ENCODE results near the gene GPHN. TPM values are rescaled to one million over a fixed set of nuclear protein-coding genes. Genes with fewer than 3 reads are reported as not detected.

Gene GPHN
- total RNA-seq, 4 donors from 2014 or later: 16.7 to 34.8 (median 27.0) TPM

- Histone ChIP-seq H3K9me3 (no peaks in the 10 kb centered on the region), H3K4me3 (no peak overlapping the region), H3K36me3 (no peaks in the 10 kb centered on the region), H3K27me3 (no peaks in the 10 kb centered on the region), H3K4me1 (no peaks in the 10 kb centered on the region), H3K27ac (no peak overlapping the region)
- TF ChIP-seq EP300 (IDR thresholded peaks at IDR 0.05) (no peak), POLR2A (IDR thresholded peaks at IDR 0.05) (no peak), POLR2AphosphoS5 (IDR thresholded peaks at IDR 0.05) (no peak), CTCF (IDR thresholded peaks at IDR 0.05) (no peak)
- no peak for DNase-seq (ENCODE audit: low spot score in 2 of 2)
- 98% methylated on average over 1 of the region's 1 CpG for WGBS
These were observed 402.4 kb downstream of the GPHN start for GRCh38 chr14:66910311-66910840.

DNA sequence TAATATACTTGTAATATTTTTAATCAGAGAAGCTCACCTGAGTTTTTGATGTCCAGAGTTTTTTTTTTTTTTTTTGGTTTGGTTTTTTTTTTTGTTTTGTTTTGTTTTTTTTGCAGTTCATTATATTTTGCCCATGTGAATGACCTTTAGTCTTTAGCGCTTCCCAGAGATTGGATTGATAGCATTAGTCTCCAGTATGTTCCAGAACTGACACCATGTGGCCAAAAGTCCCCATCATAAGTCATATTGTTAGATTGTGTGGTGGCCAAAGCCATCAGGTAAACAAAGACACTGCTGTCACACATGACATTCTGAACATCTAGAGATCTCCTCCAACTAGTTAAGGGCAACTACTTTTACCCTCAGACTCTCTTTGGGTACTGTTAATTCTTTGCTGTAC lies 408.5 kb downstream of the GPHN start:
- Histone ChIP-seq H3K36me3 (peaks cover 11% of the 10 kb centered on the region), H3K9me3 (peaks cover 3% of the 10 kb centered on the region), H3K27ac (no peak overlapping the region), H3K4me3 (no peak overlapping the region), H3K27me3 (no peaks in the 10 kb centered on the region), H3K4me1 (no peaks in the 10 kb centered on the region)
- WGBS: 95% methylated on average over 1 of the region's 1 CpG
- DNase-seq (ENCODE audit: low spot score in 2 of 2): no peak
- TF ChIP-seq POLR2A (IDR thresholded peaks at IDR 0.05) (no peak), POLR2AphosphoS5 (IDR thresholded peaks at IDR 0.05) (no peak), CTCF (IDR thresholded peaks at IDR 0.05) (no peak), EP300 (IDR thresholded peaks at IDR 0.05) (no peak)

GRCh38 chr14:66918527-66918926 lies 410.6 kb downstream of the GPHN start:
- no peak for DNase-seq (ENCODE audit: low spot score in 2 of 2)
- H3K27me3 ChIP-seq: no peaks in the 10 kb centered on the region
- H3K9me3 ChIP-seq: peaks cover 3% of the 10 kb centered on the region
- TF ChIP-seq POLR2A (IDR thresholded peaks at IDR 0.05): no peak
- TF ChIP-seq CTCF (IDR thresholded peaks at IDR 0.05): no peak
- no peak for TF ChIP-seq EP300 (IDR thresholded peaks at IDR 0.05)
- TF ChIP-seq POLR2AphosphoS5 (IDR thresholded peaks at IDR 0.05): no peak
- no peak overlapping the region for H3K4me3 ChIP-seq
- no peak overlapping the region for H3K27ac ChIP-seq
- 92% methylated on average over 5 of the region's 5 CpGs for WGBS
- no peaks in the 10 kb centered on the region for H3K4me1 ChIP-seq
- H3K36me3 ChIP-seq: peaks cover 24% of the 10 kb centered on the region

DNA sequence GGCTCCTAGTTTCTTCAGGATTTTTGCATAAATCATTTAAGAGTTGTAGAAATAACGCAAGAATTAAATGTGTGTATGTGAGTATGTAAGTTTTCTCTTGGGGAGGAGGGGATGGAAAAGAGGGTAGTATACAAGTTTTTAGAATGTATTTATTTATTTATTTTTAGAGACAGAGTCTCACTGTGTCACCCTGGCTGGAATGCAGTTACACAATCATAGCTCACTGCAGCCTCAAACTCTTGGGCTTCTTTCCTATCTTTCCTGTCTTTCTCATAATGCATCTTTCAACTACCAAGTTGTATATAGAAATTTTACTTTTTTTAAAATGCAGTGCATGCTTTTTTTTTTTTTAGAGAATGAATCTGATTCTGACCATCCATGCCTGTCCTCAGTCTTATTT lies 412.2 kb downstream of the GPHN start:
- Histone ChIP-seq H3K4me1 (no peaks in the 10 kb centered on the region), H3K27ac (no peak overlapping the region), H3K27me3 (no peaks in the 10 kb centered on the region), H3K9me3 (peaks cover 3% of the 10 kb centered on the region), H3K4me3 (no peak overlapping the region), H3K36me3 (peaks cover 25% of the 10 kb centered on the region)
- 100% methylated on average over 1 of the region's 1 CpG for WGBS
- TF ChIP-seq CTCF (IDR thresholded peaks at IDR 0.05): no peak
- no peak for TF ChIP-seq EP300 (IDR thresholded peaks at IDR 0.05)
- TF ChIP-seq POLR2A (IDR thresholded peaks at IDR 0.05): no peak
- TF ChIP-seq POLR2AphosphoS5 (IDR thresholded peaks at IDR 0.05): no peak
- DNase-seq (ENCODE audit: low spot score in 2 of 2): no peak

- DNase-seq (ENCODE audit: low spot score in 2 of 2): no peak
- Histone ChIP-seq H3K36me3 (peaks cover 17% of the 10 kb centered on the region), H3K4me1 (no peaks in the 10 kb centered on the region), H3K9me3 (peaks cover 3% of the 10 kb centered on the region), H3K27me3 (no peaks in the 10 kb centered on the region), H3K4me3 (no peak overlapping the region), H3K27ac (no peak overlapping the region)
- 95% methylated on average over 1 of the region's 1 CpG for WGBS
- no peak for TF ChIP-seq EP300 (IDR thresholded peaks at IDR 0.05)
- no peak for TF ChIP-seq CTCF (IDR thresholded peaks at IDR 0.05)
- TF ChIP-seq POLR2A (IDR thresholded peaks at IDR 0.05): no peak
- no peak for TF ChIP-seq POLR2AphosphoS5 (IDR thresholded peaks at IDR 0.05)
These were observed 415.3 kb downstream of the GPHN start for GRCh38 chr14:66923251-66923650.
